H9 (cell line): ENCODE data around the gene HIBCH. TPM values are rescaled to one million over a fixed set of nuclear protein-coding genes. Genes with fewer than 3 reads are reported as not detected.

ENCODE experiments used
- DNase-seq: peaks from one replicate; pipeline ENCODE4 v3.0.0-alpha.2; 2017
- H2AFZ ChIP-seq: one replicate; pipeline ENCODE4 v1.6.1; 2013; ENCODE audit warnings: mild to moderate bottlenecking, low read length, control low read depth, moderate library complexity
- H2AK5ac ChIP-seq: 2 replicates; pipeline ENCODE4 v1.6.1; 2013; ENCODE audit warnings: low read length, control low read depth, mixed read lengths; ENCODE audit not compliant: insufficient read length
- H2BK120ac ChIP-seq: one replicate; pipeline ENCODE4 v1.6.1; 2013; ENCODE audit warnings: low read depth, mild to moderate bottlenecking, low read length, control low read depth, inconsistent platforms; ENCODE audit not compliant: poor library complexity, severe bottlenecking
- H2BK12ac ChIP-seq: 2 replicates; pipeline ENCODE4 v1.6.1; 2013; ENCODE audit warnings: low read length, control low read depth, mixed read lengths, low read depth; ENCODE audit not compliant: insufficient read length
- H2BK15ac ChIP-seq: 2 replicates; pipeline ENCODE4 v1.6.1; 2013; ENCODE audit warnings: low read depth, low read length, control low read depth
- H2BK20ac ChIP-seq: one replicate; pipeline ENCODE4 v1.6.1; 2013; ENCODE audit warnings: low read depth, mild to moderate bottlenecking, low read length, control low read depth, inconsistent platforms; ENCODE audit not compliant: poor library complexity, severe bottlenecking
- H2BK5ac ChIP-seq: 2 replicates; pipeline ENCODE4 v1.6.1; 2013; ENCODE audit warnings: low read length, control low read depth, mixed read lengths; ENCODE audit not compliant: insufficient read length
- H3K14ac ChIP-seq: 2 replicates; pipeline ENCODE4 v1.6.1; 2013; ENCODE audit warnings: low read length, control low read depth; ENCODE audit not compliant: insufficient read depth
- H3K18ac ChIP-seq: 2 replicates; pipeline ENCODE4 v1.6.1; 2013; ENCODE audit warnings: low read depth, mild to moderate bottlenecking, mixed read lengths, low read length, control low read depth; ENCODE audit not compliant: insufficient read length
- H3K23ac ChIP-seq: 2 replicates; pipeline ENCODE4 v1.6.1; 2013; ENCODE audit warnings: low read length, control low read depth, mixed read lengths, low read depth; ENCODE audit not compliant: insufficient read length
- H3K23me2 ChIP-seq: 2 replicates; pipeline ENCODE4 v1.6.1; 2013; ENCODE audit warnings: low read depth, mild to moderate bottlenecking, mixed read lengths, low read length, control low read depth; ENCODE audit not compliant: insufficient read length, poor library complexity, severe bottlenecking
- H3K27ac ChIP-seq: 2 replicates; pipeline ENCODE4 v1.5.1; 2013; ENCODE audit warnings: low read length, control low read depth, mixed read lengths, low read depth; ENCODE audit not compliant: insufficient read length
- H3K27me3 ChIP-seq: 2 replicates; pipeline ENCODE4 v1.6.1; 2013; ENCODE audit warnings: low read length, control low read depth, inconsistent platforms; ENCODE audit not compliant: insufficient read depth
- H3K4ac ChIP-seq: 2 replicates; pipeline ENCODE4 v1.6.1; 2013; ENCODE audit warnings: low read depth, mild to moderate bottlenecking, control low read depth, inconsistent platforms, low read length, moderate library complexity
- H3K4me1 ChIP-seq: 2 replicates; pipeline ENCODE4 v1.6.1; 2013; ENCODE audit warnings: low read length, control low read depth, inconsistent platforms; ENCODE audit not compliant: insufficient read depth
- H3K4me2 ChIP-seq: 2 replicates; pipeline ENCODE4 v1.6.1; 2013; ENCODE audit warnings: low read length, control low read depth, mixed read lengths; ENCODE audit not compliant: insufficient read length, insufficient read depth
- H3K56ac ChIP-seq: 2 replicates; pipeline ENCODE4 v1.6.1; 2013; ENCODE audit warnings: low read depth, mild to moderate bottlenecking, mixed read lengths, low read length, control low read depth; ENCODE audit not compliant: insufficient read length
- H3K79me1 ChIP-seq: 2 replicates; pipeline ENCODE4 v1.6.1; 2013; ENCODE audit warnings: low read depth, mild to moderate bottlenecking, moderate library complexity, low read length, control low read depth, inconsistent platforms; ENCODE audit not compliant: insufficient read depth, poor library complexity, severe bottlenecking
- H3K79me2 ChIP-seq: 2 replicates; pipeline ENCODE4 v1.6.1; 2013; ENCODE audit warnings: low read length, control low read depth, inconsistent platforms; ENCODE audit not compliant: insufficient read depth
- H3K9ac ChIP-seq: 2 replicates; pipeline ENCODE4 v1.6.1; 2013; ENCODE audit warnings: low read length, control low read depth, mixed read lengths; ENCODE audit not compliant: insufficient read length; ENCODE audit errors: extremely low read depth
- H3K9me3 ChIP-seq: one replicate; pipeline ENCODE4 v1.6.1; 2013; ENCODE audit warnings: low read depth, low read length, inconsistent platforms; ENCODE audit not compliant: control insufficient read depth
- H3T11ph ChIP-seq: one replicate; pipeline ENCODE4 v1.6.1; 2013; ENCODE audit warnings: mild to moderate bottlenecking, low read length, control low read depth, inconsistent platforms
- H4K20me1 ChIP-seq: one replicate; pipeline ENCODE4 v1.6.1; 2013; ENCODE audit not compliant: control insufficient read depth, insufficient read length, insufficient read depth
- H4K5ac ChIP-seq: 2 replicates; pipeline ENCODE4 v1.6.1; 2013; ENCODE audit warnings: low read depth, mild to moderate bottlenecking, mixed read lengths, low read length, control low read depth; ENCODE audit not compliant: insufficient read length
- H4K8ac ChIP-seq: replicated peaks from 2 replicates; pipeline ENCODE4 v1.6.1; 2013; ENCODE audit warnings: low read length, control low read depth, mixed read lengths, low read depth; ENCODE audit not compliant: insufficient read length
- H4K91ac ChIP-seq: 2 replicates; pipeline ENCODE4 v1.6.1; 2013; ENCODE audit warnings: low read depth, mild to moderate bottlenecking, moderate library complexity, mixed read lengths, low read length, control low read depth; ENCODE audit not compliant: insufficient read length
- H3K27ac Mint-ChIP-seq, 3 experiments: 2 replicates in 2 of 3; 3 replicates in 1 of 3; pipeline ENCODE4 v1.8.0; 2020 to 2021; ENCODE audit warnings: mixed read lengths in 3 of 3, mild to moderate bottlenecking in 1 of 3, moderate library complexity in 1 of 3
- H3K27me3 Mint-ChIP-seq: 2 replicates; pipeline ENCODE4 v1.8.0; 2021; ENCODE audit warnings: low read depth, mild to moderate bottlenecking, moderate library complexity, mixed read lengths
- H3K36me3 Mint-ChIP-seq, 3 experiments: 2 replicates in 2 of 3; 3 replicates in 1 of 3; pipeline ENCODE4 v1.8.0; 2020 to 2021; ENCODE audit warnings: low read depth in 3 of 3, mixed read lengths in 3 of 3; ENCODE audit not compliant: insufficient read depth in 1 of 3
- H3K4me1 Mint-ChIP-seq, 2 experiments: 2 replicates each; pipeline ENCODE4 v1.8.0; 2020; ENCODE audit warnings: mixed read lengths in 2 of 2
- H3K4me3 Mint-ChIP-seq, 2 experiments: 2 replicates in 1 of 2; 3 replicates in 1 of 2; pipeline ENCODE4 v1.8.0; 2020 to 2021; ENCODE audit warnings: mild to moderate bottlenecking in 2 of 2, mixed read lengths in 2 of 2, moderate library complexity in 1 of 2
- H3K9me3 Mint-ChIP-seq, 2 experiments: 2 replicates in 1 of 2; 3 replicates in 1 of 2; pipeline ENCODE4 v1.8.0; 2020; ENCODE audit warnings: mild to moderate bottlenecking in 2 of 2, mixed read lengths in 2 of 2, moderate library complexity in 1 of 2
- CTCF ChIP-seq: fragments of 200-600 bp; sonication (generic); conservative IDR thresholded peaks from 3 replicates; pipeline ENCODE4 v1.8.0; 2021; ENCODE audit warnings: antibody characterized with exemption, mild to moderate bottlenecking
- WGBS: extraction: QIAGEN DNeasy Blood & Tissue Kit; methylation state at CpG from one replicate; pipeline ENCODE4 v1.1.7; 2013; ENCODE audit warnings: missing lambda C conversion rate, low lambda C conversion rate, mixed read lengths; ENCODE audit not compliant: insufficient read length; ENCODE audit errors: extremely low coverage; 5-methylcytosine and 5-hydroxymethylcytosine counted together
- total RNA-seq: library from RNA; stranded (reverse); gene quantifications from 2 replicates; pipeline ENCODE4 v1.2.1, GENCODE V29; 2021

The HIBCH gene
- total RNA-seq, 1 experiment from 2014 or later: 28.0 TPM

- H4K5ac ChIP-seq: no peak overlapping the region
- no peak for TF ChIP-seq CTCF
Observed at GRCh38 chr2:190311893-190312634, 7.6 kb downstream of the HIBCH start.

More at GRCh38 chr2:190311893-190312634, 7.6 kb downstream of the HIBCH start:
- H2BK15ac ChIP-seq: no peak overlapping the region
- H2AFZ ChIP-seq: no peak overlapping the region
- Mint-ChIP-seq H3K27me3 (no peaks in the 10 kb centered on the region), H3K9me3 (no peaks in the 10 kb centered on the region), H3K36me3 (peaks cover 5 to 17% (median 16%) of the 10 kb centered on the region in 3 experiments; a peak in 6 of 7 replicates), H3K27ac (no peak overlapping the region; a peak in 1 of 7 replicates), H3K4me1 (peaks cover 0 to 15% of the 10 kb centered on the region in 2 experiments; a peak in 2 of 4 replicates), H3K4me3 (no peak overlapping the region)
- no peak overlapping the region for H2BK12ac ChIP-seq
- H3K4me2 ChIP-seq: no peak overlapping the region
- H3K18ac ChIP-seq: no peak overlapping the region
- H3K27ac ChIP-seq: no peak overlapping the region
- no peak overlapping the region for H3K56ac ChIP-seq
- no peaks in the 10 kb centered on the region for H3K79me2 ChIP-seq
- H4K8ac ChIP-seq: no peak overlapping the region
- H3K4me1 ChIP-seq: no peaks in the 10 kb centered on the region; the same call in 1 of the 2 replicates
- no CpG with 5 or more reads among the region's 7 CpGs for WGBS
- H3K27me3 ChIP-seq: no peaks in the 10 kb centered on the region
- DNase-seq: no peak
- peaks cover 8% of the 10 kb centered on the region for H3K79me1 ChIP-seq
- no peaks in the 10 kb centered on the region for H3K9me3 ChIP-seq
- H3K23me2 ChIP-seq: no peaks in the 10 kb centered on the region
- no peak overlapping the region for H2BK5ac ChIP-seq
- H3T11ph ChIP-seq: no peak overlapping the region
- no peak overlapping the region for H3K14ac ChIP-seq
- H4K20me1 ChIP-seq: no peaks in the 10 kb centered on the region
- no peak overlapping the region for H3K4ac ChIP-seq
- H2AK5ac ChIP-seq: no peak overlapping the region
- H4K91ac ChIP-seq: no peak overlapping the region
- no peak overlapping the region for H2BK20ac ChIP-seq
- no peak overlapping the region for H3K9ac ChIP-seq
- no peak overlapping the region for H3K23ac ChIP-seq
- H2BK120ac ChIP-seq: no peak overlapping the region
